Measurements from ENCODE around the gene SLC66A3. TPM values are rescaled to one million over a fixed set of nuclear protein-coding genes. Genes with fewer than 3 reads are reported as not detected.

Gene SLC66A3
- total RNA-seq (2022): 3.7 and 5.0 TPM in 2 replicates
- percentile 42 among the genes with signal in this experiment for Bru-seq, nascent RNA
- BruChase-seq, experiment 1, labeled RNA remaining after a 6-hour chase: percentile 47 among the genes with signal in this experiment
- BruChase-seq, experiment 2, labeled RNA remaining after a 2-hour chase: percentile 46 among the genes with signal in this experiment
- long read RNA-seq, transcript PQLC3-201 (7 exons, 1,830 nt): major isoform, 9 of 16 reads
- long read RNA-seq, partial matches to known transcripts: 0 of 16 reads
- long read RNA-seq, other reads (novel, unspliced or antisense): 3 of 16 reads

- Mint-ChIP-seq H3K4me1 (ENCODE audit: insufficient read depth, unreplicated experiment) (no peaks in the 10 kb centered on the region), H3K4me3 (ENCODE audit: unreplicated experiment) (peak within 1 kb of the TSS; percentile 67), H3K36me3 (ENCODE audit: insufficient read depth, unreplicated experiment) (no peaks in the 10 kb centered on the region), H3K27me3 (ENCODE audit: insufficient read depth, unreplicated experiment) (no peaks in the 10 kb centered on the region), H3K27ac (ENCODE audit: low read depth, unreplicated experiment) (no peak within 1 kb of the TSS), H3K9me3 (ENCODE audit: unreplicated experiment) (no peaks in the 10 kb centered on the region)
- BruUV-seq (replicated peaks): no TSS peak
- CTCF ChIA-PET: interaction anchor here (0.6 to 0.9 kb wide), 2 partner anchors 23 to 217 kb away, joined by 3 to 4 read pairs; no protein-coding TSS in a partner anchor
- peak; percentile 84 for DNase-seq (ENCODE audit: unreplicated experiment)
- POLR2A ChIA-PET: interaction anchor here (0.6 to 2.4 kb wide), 8 partner anchors 8 to 549 kb away, joined by 3 to 11 read pairs (median 3); partner anchors contain the start of gene PDIA6
- no peak for TF ChIP-seq CTCF (IDR thresholded peaks at IDR 0.05; ENCODE audit: unreplicated experiment)
- intact Hi-C loops (cut with micrococcal nuclease): no loop called here
These were observed at the start of gene SLC66A3 for GRCh38 chr2:11155381-11156035. SLC66A3 (plus strand) TSS chr2:11155467; CDS start chr2:11155547, 80 bp downstream.

- Mint-ChIP-seq H3K36me3 (ENCODE audit: insufficient read depth, unreplicated experiment) (no peaks in the 10 kb centered on the region), H3K9me3 (ENCODE audit: unreplicated experiment) (peaks cover 14% of the 10 kb centered on the region), H3K4me3 (ENCODE audit: unreplicated experiment) (no peak overlapping the region), H3K27me3 (ENCODE audit: insufficient read depth, unreplicated experiment) (peaks cover 38% of the 10 kb centered on the region), H3K4me1 (ENCODE audit: insufficient read depth, unreplicated experiment) (no peaks in the 10 kb centered on the region), H3K27ac (ENCODE audit: low read depth, unreplicated experiment) (no peak overlapping the region)
- POLR2A ChIA-PET: interaction anchor here (0.7 kb wide), 1 partner anchor 220 kb away, joined by 3 read pairs; no protein-coding TSS in a partner anchor
- intact Hi-C loops (cut with micrococcal nuclease): no loop called here
- no TSS peak for BruUV-seq (replicated peaks)
- CTCF ChIA-PET: no interaction called here
- TF ChIP-seq CTCF (IDR thresholded peaks at IDR 0.05; ENCODE audit: unreplicated experiment): no peak
- no peak for DNase-seq (ENCODE audit: unreplicated experiment)
These were observed 46.3 kb upstream of the SLC66A3 start for GRCh38 chr2:11109002-11109401.

- DNase-seq (ENCODE audit: unreplicated experiment): no peak
- Mint-ChIP-seq H3K9me3 (ENCODE audit: unreplicated experiment) (peaks cover 14% of the 10 kb centered on the region), H3K4me3 (ENCODE audit: unreplicated experiment) (no peak overlapping the region), H3K27ac (ENCODE audit: low read depth, unreplicated experiment) (no peak overlapping the region), H3K36me3 (ENCODE audit: insufficient read depth, unreplicated experiment) (no peaks in the 10 kb centered on the region), H3K4me1 (ENCODE audit: insufficient read depth, unreplicated experiment) (no peaks in the 10 kb centered on the region), H3K27me3 (ENCODE audit: insufficient read depth, unreplicated experiment) (peaks cover 44% of the 10 kb centered on the region)
- CTCF ChIA-PET: no interaction called here
- no TSS peak for BruUV-seq (replicated peaks)
- intact Hi-C loops (cut with micrococcal nuclease): no loop called here
- POLR2A ChIA-PET: no interaction called here
- TF ChIP-seq CTCF (IDR thresholded peaks at IDR 0.05; ENCODE audit: unreplicated experiment): no peak
These were observed 42.3 kb upstream of the SLC66A3 start for GRCh38 chr2:11112870-11113428.

DNA sequence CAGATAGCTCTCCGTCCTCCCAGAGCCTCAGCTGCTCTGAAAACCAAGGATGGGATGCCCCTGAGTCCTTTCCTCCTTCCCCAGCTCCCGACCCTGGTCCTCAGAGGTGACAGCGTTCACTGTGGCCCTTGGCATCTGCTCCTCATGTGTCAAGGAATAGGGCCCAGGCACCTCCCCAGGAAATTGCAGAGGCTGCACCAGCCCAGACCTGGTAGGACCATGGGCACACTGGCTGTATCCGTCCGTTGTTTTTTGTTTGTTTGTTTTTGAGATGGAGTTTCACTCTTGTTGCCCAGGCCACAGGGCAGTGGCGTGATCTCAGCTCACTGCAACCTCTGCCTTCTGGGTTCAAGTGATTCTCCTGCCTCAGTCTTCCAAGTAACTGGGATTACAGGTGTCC is 37.5 kb upstream of the SLC66A3 start:
- no peak for TF ChIP-seq CTCF (IDR thresholded peaks at IDR 0.05; ENCODE audit: unreplicated experiment)
- intact Hi-C loops (cut with micrococcal nuclease): no loop called here
- ChIA-PET CTCF (interaction anchor here (0.6 to 14.0 kb wide), 3 partner anchors 30 to 379 kb away, joined by 3 to 189 read pairs (median 3); no protein-coding TSS in a partner anchor), POLR2A (no interaction called here)
- no TSS peak for BruUV-seq (replicated peaks)
- Mint-ChIP-seq H3K36me3 (ENCODE audit: insufficient read depth, unreplicated experiment) (no peaks in the 10 kb centered on the region), H3K27me3 (ENCODE audit: insufficient read depth, unreplicated experiment) (peaks cover 30% of the 10 kb centered on the region), H3K4me3 (ENCODE audit: unreplicated experiment) (no peak overlapping the region), H3K9me3 (ENCODE audit: unreplicated experiment) (peaks cover 8% of the 10 kb centered on the region), H3K4me1 (ENCODE audit: insufficient read depth, unreplicated experiment) (no peaks in the 10 kb centered on the region), H3K27ac (ENCODE audit: low read depth, unreplicated experiment) (no peak overlapping the region)
- DNase-seq (ENCODE audit: unreplicated experiment): no peak

Measured in MCF 10A (cell line).